Activated CD4-positive, alpha-beta T cell treated with anti-CD3 and anti-CD28 coated beads for 48 hours (primary cell): ENCODE data around the gene SH2D4B.

Experiments
- DNase-seq: peaks from one replicate; pipeline ENCODE4 v3.0.0-alpha.2; 2020

Gene SH2D4B

GRCh38 chr10:80649183-80649582 is 111.5 kb downstream of the SH2D4B start:
- DNase-seq = no peak

GRCh38 chr10:80655898-80656297 is 118.2 kb downstream of the SH2D4B start:
- no peak for DNase-seq

GRCh38 chr10:80658068-80658467 is 120.4 kb downstream of the SH2D4B start:
- no peak for DNase-seq

GRCh38 chr10:80659289-80659688 is 121.6 kb downstream of the SH2D4B start:
- DNase-seq = no peak

- DNase-seq = no peak
These were observed 122.6 kb downstream of the SH2D4B start for GRCh38 chr10:80660266-80660665.

GRCh38 chr10:80660736-80661135 is 123.0 kb downstream of the SH2D4B start:
- DNase-seq = no peak

GRCh38 chr10:80661526-80661925 is 123.8 kb downstream of the SH2D4B start:
- DNase-seq = no peak

- DNase-seq = peak; percentile 83
These were observed 124.9 kb downstream of the SH2D4B start for GRCh38 chr10:80662429-80663261.

GRCh38 chr10:80664071-80664680 is 126.5 kb downstream of the SH2D4B start:
- DNase-seq = peak; percentile 76

GRCh38 chr10:80669485-80669884 is 131.8 kb downstream of the SH2D4B start:
- no peak for DNase-seq

GRCh38 chr10:80670774-80671173 is 133.1 kb downstream of the SH2D4B start:
- no peak for DNase-seq

- DNase-seq = no peak
These were observed 134.1 kb downstream of the SH2D4B start for GRCh38 chr10:80671847-80672246.

- no peak for DNase-seq
These were observed 134.9 kb downstream of the SH2D4B start for GRCh38 chr10:80672613-80673012.

GRCh38 chr10:80674809-80675208 is 137.1 kb downstream of the SH2D4B start:
- no peak for DNase-seq

- no peak for DNase-seq
These were observed 143.4 kb downstream of the SH2D4B start for GRCh38 chr10:80681142-80681541.

- no peak for DNase-seq
These were observed 146.6 kb downstream of the SH2D4B start for GRCh38 chr10:80684259-80684658.

- no peak for DNase-seq
These were observed 147.7 kb downstream of the SH2D4B start for GRCh38 chr10:80685355-80685754.

- no peak for DNase-seq
These were observed 149.2 kb downstream of the SH2D4B start for GRCh38 chr10:80686734-80687475.

- no peak for DNase-seq
These were observed 149.7 kb downstream of the SH2D4B start for GRCh38 chr10:80687476-80687789.

- no peak for DNase-seq
These were observed 152.7 kb downstream of the SH2D4B start for GRCh38 chr10:80690434-80690833.

- no peak for DNase-seq
These were observed 153.7 kb downstream of the SH2D4B start for GRCh38 chr10:80691441-80691840.

GRCh38 chr10:80693565-80693964 is 155.9 kb downstream of the SH2D4B start:
- no peak for DNase-seq

GRCh38 chr10:80694930-80695329 is 157.2 kb downstream of the SH2D4B start:
- no peak for DNase-seq
